Medulla oblongata (tissue), 1 donor: Measurements from ENCODE around the gene STAC.
"Not testable (repeated sequence)": the region's sequence is repeated elsewhere in the genome, so short reads cannot be mapped to it uniquely, and the experiment has no call there.

ENCODE experiments used
- DNase-seq: peaks from one replicate; pipeline ENCODE4 v3.0.0-alpha.2; 2015; ENCODE audit errors: extremely low spot score

STAC gene

DNA sequence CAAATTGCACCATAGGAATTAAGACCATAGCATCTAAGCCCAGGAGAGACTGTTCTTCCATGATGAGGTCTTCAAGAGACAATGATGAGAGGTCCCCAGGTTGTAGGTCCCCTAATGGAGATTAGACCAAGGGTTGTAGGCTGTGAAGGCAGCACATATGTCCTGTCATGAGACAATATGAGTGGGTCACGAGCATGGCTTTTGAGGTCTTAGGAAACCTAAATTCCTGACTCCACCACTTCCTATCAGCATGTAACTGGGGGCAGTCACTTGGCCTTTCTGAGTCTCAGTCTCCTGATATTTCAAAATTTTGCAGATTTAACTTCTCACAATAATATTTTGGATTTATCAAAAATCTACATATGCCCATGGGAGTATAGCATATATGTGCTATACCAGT is 31.3 kb downstream of the STAC start:
- DNase-seq: no peak

DNA sequence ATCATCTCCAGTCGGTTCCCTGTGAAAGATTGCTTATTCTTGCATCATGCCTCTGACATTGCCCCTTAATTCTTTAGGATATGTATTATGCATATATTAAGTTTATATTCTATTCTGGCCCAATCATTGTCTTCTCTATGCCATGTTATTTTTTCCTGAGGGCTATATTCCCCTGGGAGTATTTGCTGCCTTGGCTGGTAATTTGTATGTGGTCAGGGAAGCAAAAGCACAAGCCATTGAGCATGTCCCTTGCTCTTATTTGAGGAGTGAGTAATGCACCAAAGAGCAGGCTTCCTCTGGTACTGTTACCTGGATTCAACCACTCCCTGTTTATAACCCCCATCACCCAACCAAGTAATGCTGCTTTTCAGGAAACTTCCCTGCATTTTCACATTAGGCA is 36.3 kb downstream of the STAC start:
- DNase-seq: no peak

DNA sequence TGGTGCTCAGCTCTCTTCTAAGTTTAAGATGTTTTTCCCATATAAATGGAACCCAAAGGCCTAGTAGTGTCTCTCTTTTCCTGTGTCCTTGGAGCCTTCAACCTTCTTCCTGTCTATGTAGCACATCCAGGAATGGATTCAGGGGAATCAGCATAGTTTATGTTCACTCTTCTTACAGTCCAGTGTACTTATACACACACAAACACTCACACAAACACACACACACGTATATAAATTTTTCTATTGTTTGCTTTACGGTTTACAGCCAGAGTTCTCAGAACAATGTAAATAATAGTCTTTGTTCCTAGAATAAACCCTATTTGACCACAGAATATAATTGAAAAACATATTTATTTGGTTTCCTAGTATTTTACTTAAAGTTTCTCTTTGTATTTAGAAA is 36.9 kb downstream of the STAC start:
- DNase-seq: no peak

DNA sequence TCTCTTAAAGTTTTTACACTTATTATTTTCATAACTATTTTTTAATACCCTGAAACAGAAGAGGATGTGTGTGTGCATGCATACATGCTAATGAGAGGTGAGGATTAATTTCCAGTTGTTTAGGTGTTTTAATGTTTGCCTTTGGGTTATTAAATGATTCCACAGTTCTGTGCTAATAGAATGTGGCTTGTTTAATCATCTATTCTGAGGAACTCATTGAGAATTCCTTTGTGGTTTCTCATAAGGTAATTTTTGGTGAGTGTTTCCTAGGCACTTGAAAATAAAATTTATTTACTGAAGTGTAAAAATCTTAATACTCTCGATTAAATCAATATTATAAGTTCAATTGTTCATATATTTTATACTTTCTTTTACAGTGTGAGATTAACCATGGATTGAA is 38.0 kb downstream of the STAC start:
- DNase-seq: no peak

DNA sequence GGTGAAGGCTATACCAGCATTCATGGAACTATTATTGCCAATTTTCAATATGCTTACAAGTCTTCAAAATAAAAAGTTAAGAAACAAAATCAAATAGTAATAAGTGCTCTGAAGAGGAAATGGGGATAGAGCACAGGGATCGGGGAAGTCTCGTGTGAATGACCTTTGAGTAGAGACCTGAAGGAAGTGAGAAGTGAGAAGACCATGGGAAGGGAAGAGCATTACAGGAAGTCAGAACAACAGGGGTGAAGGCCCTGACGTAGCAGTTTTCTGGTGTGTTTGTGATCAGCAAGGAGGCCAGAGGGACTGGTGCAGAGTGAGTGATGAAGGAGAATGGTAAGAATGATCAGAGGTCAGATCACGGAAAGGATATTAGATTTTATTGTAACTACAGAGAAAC is 48.1 kb downstream of the STAC start:
- no peak for DNase-seq

DNA sequence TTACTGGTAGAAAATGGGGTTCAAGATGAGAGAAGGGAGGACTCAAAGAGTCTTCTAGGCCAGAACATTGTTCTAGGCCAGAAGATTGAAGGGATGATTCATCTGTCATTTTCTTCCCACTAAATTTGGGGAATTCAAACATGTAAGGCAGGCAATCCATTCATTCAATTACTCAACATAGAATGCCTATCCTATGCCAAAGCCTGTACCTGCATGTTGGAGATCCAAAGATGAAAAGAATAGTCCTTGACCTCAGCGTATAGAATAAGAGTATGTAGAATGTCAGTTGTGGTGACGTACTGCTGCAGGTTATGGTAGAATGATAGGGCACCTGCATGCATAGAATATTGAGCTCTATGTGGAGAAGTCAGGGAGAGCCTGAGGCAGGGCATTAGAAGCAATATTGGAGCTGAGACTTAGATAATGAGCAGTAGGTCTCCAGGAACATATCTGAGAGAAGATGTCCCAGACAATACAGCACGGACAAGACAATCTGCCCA is 49.7 kb downstream of the STAC start:
- no peak for DNase-seq

DNA sequence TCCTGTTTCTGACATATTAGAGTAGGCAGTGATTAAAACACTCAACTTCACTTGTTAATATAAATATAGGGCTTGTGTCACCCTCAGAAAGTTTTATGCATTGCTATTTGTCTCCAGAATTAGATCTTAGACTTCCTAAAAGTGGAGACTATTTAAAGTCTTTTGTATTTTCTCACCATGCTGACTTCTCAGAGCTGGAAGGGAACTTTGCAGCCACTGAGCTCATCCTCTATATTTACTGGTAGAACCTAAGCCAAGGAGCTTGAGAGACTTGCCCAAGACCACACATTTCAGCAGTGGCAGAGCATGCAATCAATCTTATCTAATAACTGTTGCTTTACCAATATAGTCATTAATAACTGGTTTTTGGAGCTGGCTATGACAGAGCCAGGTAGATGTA is 53.2 kb downstream of the STAC start:
- no peak for DNase-seq

DNA sequence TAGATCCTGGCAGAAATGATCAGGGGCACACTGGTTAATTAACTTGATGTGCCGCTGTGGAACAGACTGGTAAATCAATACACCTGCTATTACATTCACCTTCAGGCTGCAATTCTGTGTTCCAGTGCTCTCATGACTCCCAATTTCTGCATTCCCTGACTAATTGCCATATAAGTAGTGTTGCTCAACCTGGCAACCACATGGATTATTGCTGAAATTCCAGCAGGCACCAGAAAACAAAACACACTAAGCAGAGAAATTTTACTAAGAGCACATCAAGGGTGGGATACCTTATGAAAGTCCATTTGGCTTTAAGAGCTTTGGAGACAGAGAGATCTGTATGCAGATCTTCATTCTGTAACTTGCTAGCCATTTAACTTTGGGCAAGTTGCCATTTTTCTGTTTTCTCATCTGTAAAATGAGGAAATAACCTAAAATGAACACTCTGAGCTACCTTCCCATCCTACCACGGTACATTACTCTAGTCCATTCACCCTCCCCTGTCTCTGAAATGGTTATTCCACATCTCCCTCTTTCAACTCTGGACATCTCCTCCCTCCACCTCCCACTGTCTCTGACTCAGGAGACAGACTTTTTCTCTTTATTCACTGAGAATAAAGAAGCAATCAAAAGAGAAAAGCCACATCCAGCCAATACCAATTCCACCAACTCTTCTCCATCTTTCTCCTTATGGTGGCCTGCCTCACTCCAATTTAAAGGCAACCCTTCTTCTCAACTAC is 54.6 kb downstream of the STAC start:
- DNase-seq: no peak

DNA sequence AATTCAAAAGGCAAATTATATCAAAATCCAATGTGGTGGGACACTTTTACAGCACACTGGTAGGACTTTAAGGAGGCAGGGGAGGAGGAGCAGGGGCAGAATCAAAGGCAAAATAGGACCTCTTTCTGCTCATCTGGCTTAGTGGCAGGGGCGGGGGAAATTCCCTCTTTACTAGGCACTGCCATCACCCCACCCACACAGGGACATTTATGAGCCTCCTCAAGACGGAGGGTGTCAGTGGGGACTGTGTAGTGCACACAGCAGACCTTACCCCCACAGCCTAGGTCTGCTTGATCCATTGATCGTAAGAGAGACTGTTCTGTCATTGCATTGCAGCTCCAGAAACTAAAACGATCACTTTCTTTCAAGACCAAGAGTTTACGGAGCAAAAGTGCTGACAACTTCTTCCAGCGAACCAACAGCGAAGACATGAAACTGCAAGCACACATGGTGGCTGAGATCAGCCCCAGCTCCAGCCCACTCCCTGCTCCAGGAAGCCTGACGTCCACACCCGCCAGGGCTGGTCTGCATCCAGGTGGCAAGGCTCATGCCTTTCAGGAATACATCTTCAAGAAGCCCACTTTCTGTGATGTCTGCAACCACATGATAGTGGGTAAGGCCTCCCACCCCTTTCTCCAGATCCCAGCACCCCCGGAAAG is 62.9 kb downstream of the STAC start:
- no peak for DNase-seq

DNA sequence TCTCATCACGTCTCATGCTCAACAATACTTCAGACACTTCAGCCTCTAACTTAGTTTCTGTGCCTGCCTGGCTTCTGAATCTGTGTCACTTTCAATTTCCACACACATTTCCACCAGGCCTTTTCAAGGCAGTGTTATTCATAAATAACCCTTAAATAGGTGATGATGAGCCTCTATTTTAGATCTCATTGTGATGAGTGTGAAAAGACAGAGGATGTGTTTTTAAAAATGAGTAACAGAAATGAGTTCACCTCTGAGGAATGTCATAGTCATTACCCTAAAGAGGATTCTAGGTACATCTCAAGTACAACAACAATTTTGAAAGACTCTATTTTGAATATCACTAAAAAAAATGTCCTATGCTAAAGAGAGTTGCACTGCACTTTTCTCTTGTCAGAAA is 64.6 kb downstream of the STAC start:
- DNase-seq: no peak

DNA sequence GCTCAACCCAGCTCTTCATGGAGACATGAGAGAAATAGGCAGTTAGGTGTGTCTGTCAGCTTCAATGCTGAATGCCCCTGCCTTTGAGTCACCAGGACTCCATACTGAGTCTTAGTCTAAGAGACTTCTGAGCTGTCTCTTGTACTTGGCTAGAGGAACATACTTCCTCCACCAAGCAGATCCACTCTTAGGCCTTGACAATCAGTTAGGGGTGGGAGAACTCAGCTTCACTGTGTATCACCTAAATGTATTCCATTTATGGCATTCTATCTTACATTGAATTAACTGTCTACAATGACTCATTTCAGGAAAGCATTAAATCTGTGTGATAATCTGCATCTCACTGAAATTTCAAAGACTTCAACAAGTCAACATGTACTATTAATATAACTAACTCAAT is 66.0 kb downstream of the STAC start:
- no peak for DNase-seq

DNA sequence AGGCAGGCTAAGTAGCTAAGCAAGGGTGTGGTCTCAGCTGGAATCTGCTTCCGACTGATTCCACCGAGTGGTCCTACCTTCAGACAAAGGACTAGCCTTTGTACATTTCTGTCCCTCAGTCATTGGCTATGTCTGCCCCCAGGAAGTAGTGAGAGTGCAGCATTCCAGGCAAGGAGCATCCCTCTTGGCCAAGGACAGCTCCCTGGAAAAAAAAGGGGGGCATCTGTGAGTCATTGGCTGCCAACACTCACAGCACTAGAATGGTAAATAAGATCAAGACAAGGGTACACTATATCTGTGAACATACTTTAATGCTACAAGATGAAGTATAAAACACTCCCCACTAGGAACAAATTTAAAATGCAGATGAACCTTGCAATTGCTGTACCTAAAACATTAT is 66.8 kb downstream of the STAC start:
- no peak for DNase-seq

DNA sequence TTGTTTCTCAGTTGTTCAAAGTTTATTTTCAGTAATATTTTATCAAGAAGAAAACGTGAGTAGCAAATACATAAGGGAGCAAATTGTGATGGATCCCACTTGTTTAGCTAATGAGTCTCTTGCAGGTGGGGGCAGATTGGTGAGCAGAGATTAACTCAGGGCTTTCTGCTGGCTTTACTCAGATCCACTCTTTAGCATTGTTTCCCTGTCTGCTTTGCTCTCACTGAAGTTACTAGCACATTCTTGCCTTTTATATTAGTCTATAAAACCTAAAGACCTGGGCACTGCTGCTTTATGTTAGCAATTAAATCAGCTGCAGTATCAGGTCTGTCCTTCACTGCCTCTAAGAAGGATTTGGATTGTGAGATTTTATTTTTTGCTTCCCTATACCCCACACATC is 71.5 kb downstream of the STAC start:
- DNase-seq: no peak

DNA sequence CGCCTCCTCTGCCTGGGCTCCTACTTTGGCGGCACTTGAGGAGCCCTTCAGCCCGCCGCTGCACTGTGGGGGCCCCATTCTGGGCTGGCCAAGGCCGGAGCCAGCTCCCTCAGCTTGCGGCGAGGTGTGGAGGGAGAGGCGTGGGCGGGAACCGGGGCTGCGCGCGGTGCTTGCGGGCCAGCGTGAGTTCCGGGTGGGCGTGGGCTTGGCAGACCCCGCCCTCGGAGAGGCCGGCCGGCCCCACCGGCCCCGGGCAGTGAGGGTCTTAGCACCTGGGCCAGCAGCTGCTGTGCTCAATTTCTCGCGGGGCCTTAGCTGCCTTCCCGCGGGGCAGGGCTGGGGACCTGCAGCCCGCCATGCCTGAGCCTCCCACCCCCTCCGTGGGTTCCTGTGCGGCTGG is 72.9 kb downstream of the STAC start:
- not testable (repeated sequence) for DNase-seq

DNA sequence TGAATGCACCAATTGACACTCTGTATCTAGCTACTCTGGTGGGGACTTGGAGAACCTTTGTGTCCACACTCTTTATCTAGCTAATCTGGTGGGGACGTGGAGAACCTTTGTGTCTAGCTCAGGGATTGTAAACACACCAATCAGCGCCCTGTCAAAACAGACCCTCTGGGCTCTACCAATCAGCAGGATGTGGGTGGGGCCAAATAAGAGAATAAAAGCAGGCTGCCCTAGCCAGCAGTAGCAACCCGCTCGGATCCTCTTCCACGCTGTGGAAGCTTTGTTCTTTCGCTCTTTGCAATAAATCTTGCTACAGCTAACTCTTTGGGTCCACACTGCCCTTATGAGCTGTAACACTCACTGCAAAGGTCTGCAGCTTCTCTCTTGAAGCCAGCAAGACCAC is 73.6 kb downstream of the STAC start:
- not testable (repeated sequence) for DNase-seq

DNA sequence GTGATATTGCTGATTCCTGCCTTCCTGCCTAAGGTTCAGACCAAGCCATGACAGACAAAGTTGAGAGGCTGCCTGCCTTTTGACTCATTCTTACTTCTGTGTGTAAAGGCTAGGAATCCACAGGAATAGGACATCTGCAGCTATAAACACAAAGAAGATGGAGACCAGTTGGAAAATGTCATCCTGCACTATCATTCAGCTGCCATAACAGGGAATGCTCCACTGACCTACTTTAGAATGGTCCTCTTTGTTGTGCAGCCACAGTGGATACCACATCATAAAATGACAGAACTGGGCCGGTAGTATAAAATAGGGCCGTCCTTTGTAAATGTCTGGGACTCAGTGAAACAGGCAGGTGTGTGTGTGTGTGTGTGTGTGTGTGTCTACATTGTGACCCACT is 75.1 kb downstream of the STAC start:
- DNase-seq: no peak

DNA sequence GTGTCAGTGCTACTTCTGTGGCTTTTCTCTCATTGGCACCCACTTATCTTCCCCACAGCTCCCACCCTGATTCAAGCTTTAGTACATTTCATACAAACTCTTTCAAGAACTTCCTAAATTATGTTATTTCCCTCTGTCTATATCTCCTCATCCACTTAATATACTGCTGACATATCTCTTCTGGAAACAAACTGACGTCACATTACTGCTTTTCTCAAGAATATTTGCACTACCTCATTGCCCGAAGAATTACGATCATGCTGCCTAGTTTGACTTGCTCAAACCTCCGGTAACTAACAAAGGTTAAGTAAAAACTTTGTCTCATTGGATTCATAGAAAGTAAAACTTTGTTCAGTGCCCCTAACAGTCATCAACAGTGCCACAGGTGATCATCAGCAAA is 76.5 kb downstream of the STAC start:
- no peak for DNase-seq

DNA sequence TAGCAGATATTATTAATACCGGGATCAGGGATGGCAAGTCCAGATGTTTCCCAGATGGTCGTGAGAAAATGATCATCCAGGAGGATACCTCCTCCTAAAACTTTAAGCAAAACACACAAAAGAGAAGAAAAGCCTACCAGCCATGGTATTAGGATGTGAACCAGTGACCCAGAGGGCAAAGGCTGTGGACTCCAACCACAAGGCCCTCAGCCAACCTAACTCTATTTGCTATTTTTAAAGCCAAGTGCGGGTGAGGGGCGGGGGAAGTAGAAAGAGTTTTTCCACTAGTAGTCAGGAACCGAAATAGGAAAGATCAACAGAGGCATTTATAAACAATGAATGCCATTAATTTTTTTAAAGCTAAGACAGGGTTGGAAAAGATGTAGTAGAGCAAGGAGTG is 77.4 kb downstream of the STAC start:
- DNase-seq: no peak

DNA sequence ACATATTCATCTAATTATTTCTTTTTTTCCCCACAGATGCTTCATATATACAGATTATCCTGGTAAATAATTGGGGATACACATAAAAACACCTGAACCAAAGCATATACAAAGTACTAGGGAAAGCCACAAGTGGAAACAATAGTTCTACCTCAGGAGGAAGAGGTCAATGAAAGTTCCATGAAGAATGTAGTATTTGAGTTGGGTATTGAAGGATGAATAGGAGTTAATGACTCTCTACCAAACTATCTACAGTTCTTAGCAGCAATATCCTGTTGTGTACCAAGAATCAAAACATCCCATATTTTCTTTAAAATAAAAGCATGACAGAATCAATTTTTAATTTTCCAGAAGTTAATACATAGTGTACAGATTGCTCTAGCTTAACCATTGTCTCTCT is 78.9 kb downstream of the STAC start:
- DNase-seq: no peak

DNA sequence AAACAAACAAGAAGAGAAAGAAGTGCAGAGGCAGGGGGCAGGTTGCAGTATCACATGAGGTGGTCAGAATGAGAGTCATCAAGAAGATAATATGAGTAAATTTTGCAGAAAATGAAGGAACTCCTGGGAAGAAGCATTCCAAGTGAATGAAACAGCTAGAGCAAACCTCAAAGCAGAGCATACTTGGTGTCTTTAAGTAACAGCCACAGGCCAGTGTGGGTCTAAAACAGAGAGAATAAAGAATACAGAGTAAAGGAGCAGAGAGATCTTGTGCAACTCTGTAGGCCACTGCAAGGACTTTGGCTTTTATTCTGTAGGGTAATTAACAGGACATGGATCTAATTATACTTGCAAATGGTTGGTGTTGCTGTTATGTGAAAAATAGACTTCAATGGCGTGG is 81.3 kb downstream of the STAC start:
- DNase-seq: no peak

DNA sequence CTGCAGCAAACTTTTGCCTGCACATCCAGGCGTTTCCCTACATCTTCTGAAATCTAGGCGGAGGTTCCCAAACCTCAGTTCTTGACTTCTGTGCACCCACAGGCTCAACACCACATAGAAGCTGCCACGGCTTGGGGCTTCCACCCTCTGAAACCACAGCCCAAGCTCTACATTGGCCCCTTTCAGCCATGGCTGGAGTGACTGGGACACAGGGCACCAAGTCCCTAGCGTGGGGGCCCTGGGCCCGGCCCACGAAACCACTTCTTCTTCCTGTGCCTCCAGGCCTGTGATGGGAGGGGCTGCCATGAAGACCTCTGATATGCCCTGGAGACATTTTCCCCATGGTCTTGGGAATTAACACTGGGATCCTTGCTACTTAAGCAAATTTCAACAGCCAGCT is 91.7 kb downstream of the STAC start:
- DNase-seq: not testable (repeated sequence)

DNA sequence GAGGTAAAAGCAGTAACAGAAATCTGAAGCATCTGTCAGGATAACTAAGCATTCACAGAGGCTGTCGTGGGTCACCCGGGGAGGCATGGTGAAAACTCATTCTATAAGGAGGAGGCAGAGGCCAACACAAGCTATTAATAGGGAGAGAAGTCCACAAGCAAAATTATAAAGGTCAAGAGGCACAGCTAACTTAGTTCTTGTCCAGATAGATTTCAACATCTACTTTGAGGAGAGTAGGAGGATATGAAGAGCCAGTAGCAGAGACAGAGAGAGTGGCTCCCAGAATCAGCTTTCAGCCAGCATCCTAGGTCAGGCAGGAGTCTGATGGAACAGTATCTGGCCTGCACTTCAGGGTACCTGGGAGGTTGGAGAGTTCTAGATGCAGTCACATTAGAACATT is 95.3 kb downstream of the STAC start:
- DNase-seq: no peak

DNA sequence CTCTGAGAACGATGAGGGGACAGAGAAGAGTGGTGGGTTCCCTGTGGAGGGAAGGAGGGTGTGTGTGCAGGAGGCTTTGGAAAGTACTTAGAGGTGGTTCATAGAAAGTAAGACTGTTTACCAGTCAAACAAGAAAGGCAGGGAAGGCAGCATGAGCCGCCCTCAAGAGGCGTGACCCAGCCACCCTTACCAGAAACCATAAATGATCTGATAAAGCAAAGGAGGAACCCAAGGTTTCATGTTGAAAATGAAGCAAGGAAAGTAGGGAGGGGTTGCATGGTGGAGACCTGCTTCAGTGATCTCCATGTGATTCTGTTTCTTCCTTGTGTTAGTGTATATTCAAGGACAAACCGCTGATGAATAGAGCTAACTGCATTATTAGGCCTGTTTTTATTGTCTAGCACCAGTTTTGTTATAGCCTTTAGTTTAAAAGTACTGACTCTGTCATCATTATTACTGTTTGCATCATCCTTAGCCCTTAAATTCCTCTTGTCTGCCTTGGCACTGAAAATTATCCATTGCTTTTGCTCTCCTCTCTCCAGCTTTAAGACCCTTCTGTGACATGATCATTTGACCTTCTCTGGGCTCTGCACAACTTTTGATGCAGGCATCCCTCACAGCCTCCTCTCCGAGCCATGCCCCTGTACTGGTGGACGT is 96.1 kb downstream of the STAC start:
- DNase-seq: no peak
